22Rv1 (cell line): ENCODE measurements around the gene OR4C5.
"Not testable (repeated sequence)": the region's sequence is repeated elsewhere in the genome, so short reads cannot be mapped to it uniquely, and the experiment has no call there.

Experiments
- H3K27ac ChIP-seq: fragments of 450-650 bp; 2 replicates; pipeline ENCODE4 v1.5.1; 2017
- CTCF ChIP-seq: fragments of 450-650 bp; IDR thresholded peaks from 2 replicates; pipeline ENCODE4 v1.5.1; 2017; ENCODE audit warnings: mild to moderate bottlenecking
- ZFX ChIP-seq: fragments of 450-650 bp; IDR thresholded peaks from 2 replicates; pipeline ENCODE4 v1.6.1; 2017; ENCODE audit warnings: antibody characterized with exemption, borderline replicate concordance

Gene OR4C5

DNA sequence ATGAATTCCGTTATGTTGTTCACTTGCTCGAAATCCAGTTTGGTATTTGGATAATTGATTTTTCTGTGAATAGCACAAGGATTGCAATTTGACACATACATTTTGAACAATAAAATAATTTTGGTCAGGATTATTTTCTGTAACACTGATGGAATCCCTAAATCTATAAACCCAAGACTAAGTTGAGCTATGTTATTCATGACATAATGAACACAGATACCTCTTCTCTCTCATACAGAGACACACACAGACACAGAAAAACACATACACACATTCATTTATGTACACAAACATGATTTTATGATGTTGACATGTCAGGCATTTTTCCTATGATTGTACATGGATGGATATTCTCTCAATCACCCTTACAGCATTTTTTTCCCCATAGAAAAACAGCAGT lies at the start of gene OR4C5:
TSS of gene OR4C5 (minus strand) at position 101 of the 400 bp plus-strand sequence. CDS start at position 101, 0 bp downstream.
- no peak for TF ChIP-seq ZFX
- TF ChIP-seq CTCF, result no peak
- H3K27ac ChIP-seq, result no peak within 1 kb of the TSS

GRCh38 chr11:48384670-48385069 lies 18.4 kb upstream of the OR4C5 start:
- H3K27ac ChIP-seq, result no peak overlapping the region
- TF ChIP-seq CTCF (peak; percentile 62), ZFX (no peak)

DNA sequence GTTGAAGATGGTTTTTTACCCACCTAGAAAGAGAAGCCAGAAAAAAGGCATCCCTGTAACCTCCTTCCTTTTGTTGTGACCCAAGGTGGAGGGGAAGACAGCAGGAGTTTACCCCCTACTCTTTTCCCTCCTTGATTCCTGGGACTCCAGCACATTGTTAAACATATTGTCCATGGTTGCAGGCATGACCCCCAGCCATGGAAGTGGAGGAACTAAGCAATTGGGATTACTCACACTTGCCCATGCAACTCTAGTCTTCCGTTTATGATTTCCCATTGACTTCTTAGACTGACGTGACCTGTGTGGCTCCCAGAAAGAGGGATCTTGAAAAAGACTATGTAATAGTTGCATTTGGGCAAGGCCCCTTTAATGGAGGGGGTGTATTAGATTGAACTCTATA lies 17.9 kb upstream of the OR4C5 start:
- H3K27ac ChIP-seq, result not testable (repeated sequence)

DNA sequence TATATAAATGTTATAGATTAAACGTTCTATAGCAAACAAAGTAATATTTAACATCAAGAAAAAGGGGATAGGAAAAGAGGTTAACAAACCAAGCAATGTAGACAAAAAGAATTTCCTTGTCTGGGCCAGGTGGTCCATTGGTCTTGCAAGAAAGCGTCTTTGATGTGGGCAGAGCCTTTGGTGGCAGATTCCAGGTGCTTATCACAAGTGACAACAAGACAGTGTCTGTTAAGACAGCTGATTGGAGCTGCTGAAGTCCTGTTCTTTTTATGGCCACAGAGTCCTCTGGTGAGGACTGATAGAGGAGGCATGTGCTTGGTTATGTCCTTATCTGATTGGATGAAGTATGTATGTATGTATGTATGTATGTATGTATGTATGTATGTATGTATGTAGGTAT lies 5.0 kb downstream of the OR4C5 start:
- H3K27ac ChIP-seq, result not testable (repeated sequence)

DNA sequence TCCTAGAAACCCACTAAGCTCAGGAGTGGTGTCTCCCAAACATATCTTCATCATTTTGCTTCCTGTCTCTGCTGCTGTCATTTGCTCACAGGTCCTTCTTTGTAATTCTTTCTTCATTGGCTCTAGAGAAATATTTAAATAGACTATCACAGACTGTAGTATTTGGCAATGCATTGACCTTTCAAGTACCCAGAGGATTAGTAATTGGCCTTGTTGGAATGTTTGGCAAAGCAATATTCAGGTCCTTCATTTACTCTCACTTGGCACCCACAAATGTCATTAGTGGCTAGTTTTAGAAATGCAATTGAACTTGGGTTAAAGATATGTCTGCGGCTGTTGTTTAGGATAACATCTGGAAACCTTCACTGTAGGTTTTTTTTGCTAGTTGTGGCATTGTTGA lies 11.6 kb downstream of the OR4C5 start:
- TF ChIP-seq ZFX (no peak), CTCF (no peak)
- H3K27ac ChIP-seq, result no peak overlapping the region

DNA sequence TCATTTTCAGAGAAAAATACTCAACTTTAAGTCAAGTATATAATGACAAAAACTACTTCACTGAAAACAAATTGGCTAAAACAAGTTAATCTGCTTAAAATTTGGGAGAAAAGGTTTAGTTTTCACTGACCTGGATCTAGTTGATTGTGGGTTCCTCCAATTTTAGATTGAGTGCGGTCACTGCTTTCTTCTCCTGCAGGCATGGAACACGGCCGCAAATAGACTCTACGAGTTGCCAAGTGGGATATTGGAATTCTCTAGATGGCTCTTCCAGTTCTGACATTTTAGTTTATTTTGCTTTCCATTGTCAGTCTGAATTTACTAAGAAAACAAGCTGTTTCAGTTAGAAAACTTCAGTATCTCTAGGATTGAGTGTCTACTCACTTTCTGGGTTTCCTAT lies 12.3 kb downstream of the OR4C5 start:
- no peak for TF ChIP-seq CTCF
- no peak for TF ChIP-seq ZFX
- no peak overlapping the region for H3K27ac ChIP-seq

DNA sequence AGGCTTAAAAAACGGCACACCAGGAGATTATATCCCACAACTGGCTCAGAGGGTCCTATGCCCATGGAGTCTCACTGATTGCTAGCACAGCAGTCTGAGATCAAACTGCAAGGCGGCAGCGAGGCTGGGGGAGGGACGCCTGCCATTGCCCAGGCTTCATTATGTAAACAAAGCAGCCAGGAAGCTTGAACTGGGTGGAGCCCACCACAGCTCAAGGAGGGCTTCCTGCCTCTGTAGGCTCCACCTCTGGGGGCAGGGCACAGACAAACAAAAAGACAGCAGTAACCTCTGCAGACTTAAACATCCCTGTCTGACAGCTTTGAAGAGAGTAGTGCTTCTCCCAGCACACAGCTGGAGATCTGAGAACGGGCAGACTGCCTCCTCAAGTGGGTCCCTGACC lies 20.0 kb downstream of the OR4C5 start:
- H3K27ac ChIP-seq, result not testable (repeated sequence)

- H3K27ac ChIP-seq, result not testable (repeated sequence)
These were observed 23.8 kb downstream of the OR4C5 start for GRCh38 chr11:48342505-48342904.

GRCh38 chr11:48341466-48341865 lies 24.8 kb downstream of the OR4C5 start:
- no peak for TF ChIP-seq ZFX
- TF ChIP-seq CTCF, result no peak
- no peak overlapping the region for H3K27ac ChIP-seq

DNA sequence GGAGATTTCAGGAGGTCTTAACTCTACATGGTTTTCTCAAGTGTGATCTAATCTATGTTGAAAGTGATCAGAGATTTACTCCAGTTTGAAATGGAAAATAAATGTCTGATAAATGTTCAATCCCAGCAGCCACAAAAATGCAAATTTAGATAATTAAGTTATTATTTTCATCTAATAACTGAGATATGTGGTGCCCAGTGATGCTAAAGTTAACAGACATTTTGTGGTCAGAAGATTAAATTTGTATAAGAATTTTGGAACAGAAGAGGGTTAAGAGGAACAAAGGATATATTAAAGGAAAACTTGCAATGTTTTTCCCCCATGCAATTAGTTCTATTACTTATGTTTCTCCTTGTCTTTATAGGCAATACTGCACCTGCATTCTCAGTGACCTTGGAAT lies 41.6 kb downstream of the OR4C5 start, which contains the start of gene OR4C3:
TSS of gene OR4C3 (plus strand) at position 301 of the 400 bp plus-strand sequence. CDS start 102 bp downstream, outside the sequence.
- not testable (repeated sequence) for H3K27ac ChIP-seq

DNA sequence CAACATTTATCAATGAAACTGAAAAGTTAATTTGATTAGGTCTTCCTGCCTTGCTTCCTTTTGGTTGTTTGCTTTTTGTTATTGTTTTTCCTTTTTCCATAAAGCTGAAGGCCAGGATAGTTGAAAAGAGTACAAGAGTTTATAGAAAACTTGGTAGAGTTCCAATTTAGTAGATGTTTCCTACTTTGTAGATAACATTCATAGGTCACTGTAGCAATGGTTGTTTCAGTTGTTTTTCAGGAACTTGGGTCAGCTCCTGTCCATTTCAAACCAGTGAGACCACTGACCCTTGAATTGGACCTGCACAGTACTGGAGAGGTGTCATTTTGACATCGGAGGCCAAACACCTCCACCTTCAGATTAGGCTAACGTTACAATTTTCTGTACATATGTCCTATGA lies 46.5 kb downstream of the OR4C5 start:
- H3K27ac ChIP-seq, result peak overlapping the region; percentile 30
